Keratinocyte (primary cell): Measurements from ENCODE around the gene HPCAL1.

ENCODE experiments used
- CTCF ChIP-seq, 3 experiments: IDR thresholded peaks in 1 of 3; conservative IDR thresholded peaks in 1 of 3; optimal IDR thresholded peaks in 1 of 3; 2 replicates in 2 of 3; 3 replicates in 1 of 3; pipeline versions ENCODE3 to v1.5.1; 2011; ENCODE audit warnings: low read length in 3 of 3, mild to moderate bottlenecking in 3 of 3, moderate library complexity in 2 of 3, control low read depth in 1 of 3, inconsistent platforms in 1 of 3; ENCODE audit not compliant: insufficient read depth in 2 of 3; ENCODE audit errors: extremely low read depth in 1 of 3
- EZH2 ChIP-seq: IDR thresholded peaks from one replicate; pipeline ENCODE4 v1.6.1; 2012; ENCODE audit warnings: inconsistent platforms, mild to moderate bottlenecking, low read length, moderate library complexity

- TF ChIP-seq CTCF (optimal IDR thresholded peaks at IDR 0.05 in 1 of 3, IDR thresholded peaks at IDR 0.05 in 1 of 3, conservative IDR thresholded peaks at IDR 0.05 in 1 of 3; ENCODE audit: extremely low read depth in 1 of 3, insufficient read depth in 2 of 3, low read length in 3 of 3) (no peak), EZH2 (no peak)
Measured at GRCh38 chr2:10333966-10334365, 31.3 kb downstream of the HPCAL1 start.
